Measurements from ENCODE around the gene PCBP4. TPM values are rescaled to one million over a fixed set of nuclear protein-coding genes. Genes with fewer than 3 reads are reported as not detected.
"Not testable (repeated sequence)": the region's sequence is repeated elsewhere in the genome, so short reads cannot be mapped to it uniquely, and the experiment has no call there.

The PCBP4 gene
- total RNA-seq, 1 donor from 2014 or later = 37.1 TPM

- intact Hi-C loops (cut with DNase I) = no loop called here
- DNase-seq = no peak
- peaks cover 14% of the 10 kb centered on the region for H3K36me3 ChIP-seq
- H3K9me3 ChIP-seq = no peaks in the 10 kb centered on the region
- H3K27me3 ChIP-seq = no peaks in the 10 kb centered on the region
- no peak overlapping the region for H3K4me3 ChIP-seq
- H3K4me1 ChIP-seq = peaks cover 11% of the 10 kb centered on the region
- no peak overlapping the region for H3K27ac ChIP-seq
- no peak for TF ChIP-seq CTCF (IDR thresholded peaks at IDR 0.05)
- no peak for ATAC-seq
Observed at GRCh38 chr3:51998774-51999173, 31.5 kb upstream of the PCBP4 start.

GRCh38 chr3:51997935-51998596, 30.8 kb upstream of the PCBP4 start:
- no peak for DNase-seq
- no peak for TF ChIP-seq CTCF (IDR thresholded peaks at IDR 0.05)
- intact Hi-C loops (cut with DNase I) = no loop called here

GRCh38 chr3:51997172-51997571, 29.9 kb upstream of the PCBP4 start:
- Histone ChIP-seq H3K36me3 (peaks cover 30% of the 10 kb centered on the region), H3K27me3 (no peaks in the 10 kb centered on the region), H3K4me1 (peaks cover 11% of the 10 kb centered on the region), H3K9me3 (no peaks in the 10 kb centered on the region), H3K4me3 (no peak overlapping the region), H3K27ac (no peak overlapping the region)
- no peak for TF ChIP-seq CTCF (IDR thresholded peaks at IDR 0.05)
- intact Hi-C loops (cut with DNase I) = no loop called here
- no peak for DNase-seq
- no peak for ATAC-seq

More at GRCh38 chr3:51997935-51998596, 30.8 kb upstream of the PCBP4 start:
- peak; percentile 2 for ATAC-seq
- Histone ChIP-seq H3K27ac (no peak overlapping the region), H3K4me1 (peaks cover 11% of the 10 kb centered on the region), H3K36me3 (peaks cover 21% of the 10 kb centered on the region), H3K27me3 (no peaks in the 10 kb centered on the region), H3K9me3 (no peaks in the 10 kb centered on the region), H3K4me3 (no peak overlapping the region)

GRCh38 chr3:51995346-51996163, 28.3 kb upstream of the PCBP4 start, which contains the start of gene RPL29:
Gene RPL29 (minus strand): TSS chr3:51995895. CDS start chr3:51995461, 434 bp downstream.
- Histone ChIP-seq H3K27ac (peak within 1 kb of the TSS; percentile 91), H3K9me3 (no peaks in the 10 kb centered on the region), H3K4me1 (peaks cover 11% of the 10 kb centered on the region), H3K4me3 (peak within 1 kb of the TSS; percentile 92), H3K36me3 (peaks cover 39% of the 10 kb centered on the region), H3K27me3 (no peaks in the 10 kb centered on the region)
- TF ChIP-seq CTCF (IDR thresholded peaks at IDR 0.05) = peak; percentile 15
- peak; percentile 94 for DNase-seq
- intact Hi-C loops (cut with DNase I) = no loop called here
- peak; percentile 97 for ATAC-seq

GRCh38 chr3:51994530-51994929, 27.3 kb upstream of the PCBP4 start:
- TF ChIP-seq CTCF (IDR thresholded peaks at IDR 0.05) = no peak
- DNase-seq = no peak
- intact Hi-C loops (cut with DNase I) = no loop called here
- Histone ChIP-seq H3K27ac (peak overlapping the region; percentile 91), H3K4me1 (peaks cover 11% of the 10 kb centered on the region), H3K4me3 (peak overlapping the region; percentile 92), H3K27me3 (no peaks in the 10 kb centered on the region), H3K9me3 (no peaks in the 10 kb centered on the region), H3K36me3 (peaks cover 39% of the 10 kb centered on the region)
- no peak for ATAC-seq

DNA sequence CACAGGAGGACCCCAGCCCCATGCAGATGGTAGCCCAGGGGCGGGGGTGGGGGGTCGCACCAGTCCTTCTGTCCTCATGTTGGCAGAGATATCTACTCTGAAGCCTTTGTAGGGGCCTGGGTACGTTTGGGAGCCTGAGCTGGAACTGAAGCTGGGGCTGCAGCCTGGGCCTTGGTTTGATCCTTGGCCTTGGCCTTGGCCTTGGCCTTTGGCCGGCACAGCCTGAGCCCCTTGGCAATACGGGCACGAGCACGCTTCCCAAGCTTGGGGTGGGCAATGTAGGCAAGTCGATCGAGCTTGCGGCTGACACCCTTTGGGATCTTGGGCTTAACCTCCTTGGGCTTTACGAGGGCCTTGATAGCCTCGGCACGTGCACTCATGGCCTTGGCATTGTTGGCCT, 26.4 kb upstream of the PCBP4 start:
- ATAC-seq; intact Hi-C loops (cut with DNase I); DNase-seq; H3K27me3 ChIP-seq; H3K27ac ChIP-seq; H3K4me3 ChIP-seq; H3K9me3 ChIP-seq: not testable (repeated sequence)
- Histone ChIP-seq H3K4me1 (peaks cover 11% of the 10 kb centered on the region), H3K36me3 (peaks cover 39% of the 10 kb centered on the region)
